WI38 (cell line): ENCODE results near the gene REXO1.
"Not testable (repeated sequence)": the region's sequence is repeated elsewhere in the genome, so short reads cannot be mapped to it uniquely, and the experiment has no call there.

Source experiments
- H3K4me3 ChIP-seq: 2 replicates; pipeline ENCODE4 v1.5.1; 2011; ENCODE audit warnings: low read depth, mild to moderate bottlenecking, control low read depth, low read length
- CTCF ChIP-seq: IDR thresholded peaks from 2 replicates; pipeline ENCODE4 v1.5.1; 2012; ENCODE audit warnings: low read depth, mild to moderate bottlenecking, control low read depth, low read length

The REXO1 gene

DNA sequence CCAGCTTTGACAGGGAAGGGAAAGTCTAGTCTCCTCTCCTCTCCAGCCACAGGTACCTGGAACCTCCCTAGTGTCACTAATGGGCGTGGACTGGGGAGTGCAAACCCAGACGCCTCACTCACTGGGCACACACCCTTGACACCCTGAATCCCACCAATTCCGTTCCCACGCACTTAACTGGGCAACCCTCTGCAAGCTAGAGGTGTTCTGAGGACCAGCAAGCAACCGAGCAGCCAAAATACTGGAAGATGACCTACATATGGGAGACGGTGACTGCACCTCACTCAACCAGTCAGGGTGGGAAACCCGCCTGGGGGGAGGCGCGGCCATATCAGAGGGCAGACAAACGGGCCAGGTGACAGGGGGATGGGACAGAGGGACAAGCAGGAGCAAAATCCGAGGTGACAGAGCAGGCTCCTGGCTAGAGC, 36.0 kb upstream of the REXO1 start:
- peak overlapping the region; percentile 96 for H3K4me3 ChIP-seq

GRCh38 chr19:1883784-1884183, 35.5 kb upstream of the REXO1 start:
- no peak for TF ChIP-seq CTCF
- H3K4me3 ChIP-seq: peak overlapping the region; percentile 96

More for the DNA sequence above, 36.0 kb upstream of the REXO1 start:
- no peak for TF ChIP-seq CTCF

GRCh38 chr19:1882786-1883692, 34.8 kb upstream of the REXO1 start:
- no peak for TF ChIP-seq CTCF
- peak overlapping the region; percentile 96; the same call in 1 of the 2 replicates for H3K4me3 ChIP-seq

DNA sequence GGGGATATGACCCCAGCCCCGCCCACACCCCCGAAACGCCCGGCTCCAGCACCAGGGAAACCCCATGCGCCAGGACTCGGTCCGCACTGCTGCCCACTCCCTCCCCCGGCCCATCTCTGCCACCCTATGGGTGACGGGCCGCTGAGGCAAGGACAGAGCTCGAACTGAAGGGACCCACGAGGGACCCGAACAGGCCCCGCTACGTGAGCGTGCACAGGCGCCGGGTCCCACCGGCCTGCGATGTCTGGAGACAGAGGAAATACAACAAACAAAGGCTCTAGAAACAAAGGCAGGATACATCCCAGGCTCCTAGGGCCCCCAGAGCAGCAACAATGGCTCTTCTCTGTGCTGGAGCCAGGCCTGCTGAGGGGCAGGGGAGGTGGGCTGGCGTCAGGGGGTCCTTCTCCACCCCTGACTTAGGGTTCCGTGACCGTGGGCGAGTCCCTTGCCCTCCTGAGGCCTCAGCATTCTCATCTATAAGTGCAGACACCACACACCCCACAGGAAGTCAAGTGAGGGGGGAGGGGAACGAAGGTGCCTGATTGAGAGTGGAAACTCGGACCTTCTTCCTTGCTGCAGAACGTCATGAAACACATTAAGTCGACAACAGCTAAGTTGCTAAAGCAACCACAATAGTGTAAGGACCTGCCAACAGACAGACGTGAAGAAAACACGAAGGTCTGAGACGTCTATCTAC, 34.0 kb upstream of the REXO1 start:
- no peak overlapping the region for H3K4me3 ChIP-seq
- no peak for TF ChIP-seq CTCF

DNA sequence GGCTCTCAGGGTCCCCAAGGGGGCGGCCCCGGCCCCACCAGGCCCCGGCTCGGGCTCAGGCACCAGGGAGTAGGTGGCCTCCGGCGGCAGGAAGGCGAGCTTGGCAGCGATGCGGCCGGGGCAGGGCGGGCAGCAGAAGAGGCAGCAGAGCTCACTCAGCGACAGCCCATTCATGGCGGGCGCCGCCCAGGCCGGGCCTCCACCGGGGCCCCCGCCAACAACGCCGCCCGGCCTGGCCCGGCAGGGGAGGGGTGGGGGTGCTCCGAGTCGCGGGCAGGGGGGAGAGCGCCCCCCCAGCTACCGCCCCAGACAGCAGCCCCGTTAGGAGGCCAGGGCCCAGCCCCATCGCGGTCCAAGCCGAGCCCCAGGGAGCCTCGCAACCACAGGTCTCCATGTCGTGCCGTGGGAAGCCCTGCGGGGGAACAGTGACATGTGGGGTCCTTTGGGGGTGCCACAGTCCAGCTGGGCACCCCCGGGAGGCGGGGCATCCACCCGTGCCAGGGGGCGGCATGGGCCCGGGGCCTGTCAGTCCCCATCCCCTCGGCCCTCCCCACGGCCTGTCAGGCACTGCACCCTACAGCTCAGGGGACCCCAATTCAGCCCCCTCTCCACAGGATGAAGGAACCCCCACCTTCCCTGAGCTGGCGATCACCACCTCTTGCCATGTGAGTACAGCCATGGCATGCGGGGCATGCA, 33.3 kb upstream of the REXO1 start:
- not testable (repeated sequence) for H3K4me3 ChIP-seq

DNA sequence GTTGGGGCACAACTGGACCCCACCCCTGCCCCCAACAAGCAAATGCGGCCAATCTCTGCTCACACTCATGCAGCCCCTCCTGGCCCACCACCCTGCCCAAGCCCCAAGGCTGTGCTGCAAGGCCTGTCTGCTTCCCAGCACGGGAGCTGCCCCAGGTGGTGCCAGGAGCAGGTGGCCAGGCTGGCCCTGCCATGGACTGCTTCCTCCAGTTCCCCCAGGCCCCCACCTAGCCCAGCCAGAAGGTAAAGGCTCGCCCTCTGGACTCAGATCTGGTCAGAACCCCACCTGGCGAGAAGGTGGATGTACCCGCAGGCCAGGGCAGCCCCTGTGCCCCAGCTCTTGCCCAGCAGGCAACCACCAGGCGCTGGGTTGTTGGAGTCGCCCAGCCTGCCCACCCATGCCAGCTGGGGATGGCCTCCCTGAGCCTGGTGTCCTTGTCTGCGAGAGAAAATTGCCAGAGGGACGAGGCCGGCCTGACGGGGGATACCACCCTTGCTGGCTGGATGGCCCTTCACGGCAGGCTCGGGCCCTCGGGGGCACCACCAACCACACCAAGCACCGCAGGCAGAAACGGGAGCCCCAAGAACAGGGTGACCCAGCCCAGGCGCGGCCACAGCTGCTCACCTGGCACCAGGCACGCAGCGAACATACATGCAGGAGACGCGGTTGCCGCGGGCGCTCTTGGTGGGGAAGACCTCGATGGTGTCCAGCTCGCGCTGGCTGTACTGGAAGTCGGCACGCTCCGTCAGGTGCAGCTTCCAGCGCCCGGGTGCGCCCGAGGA, 32.5 kb upstream of the REXO1 start:
- no peak for TF ChIP-seq CTCF
- no peak overlapping the region for H3K4me3 ChIP-seq

DNA sequence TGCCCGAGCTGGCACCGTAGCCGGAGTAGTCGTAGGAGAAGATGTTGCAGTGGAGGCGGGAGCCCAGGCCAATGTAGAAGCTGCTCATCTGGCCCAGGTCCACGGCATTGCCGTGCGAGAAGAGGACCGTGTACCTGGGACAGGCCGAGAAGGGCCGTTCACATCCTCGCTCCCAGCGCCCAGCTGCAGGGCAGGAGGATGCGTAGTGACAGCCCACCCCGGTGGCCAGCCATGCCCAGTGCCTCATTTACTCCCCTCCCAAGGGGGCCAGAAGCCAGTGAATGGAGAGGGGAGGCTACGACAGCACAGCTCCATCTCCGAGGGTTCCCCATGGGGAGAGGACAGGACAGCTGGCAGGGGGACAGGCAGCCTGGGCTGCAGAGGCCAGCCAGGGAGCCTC, 31.7 kb upstream of the REXO1 start:
- not testable (repeated sequence) for H3K4me3 ChIP-seq

DNA sequence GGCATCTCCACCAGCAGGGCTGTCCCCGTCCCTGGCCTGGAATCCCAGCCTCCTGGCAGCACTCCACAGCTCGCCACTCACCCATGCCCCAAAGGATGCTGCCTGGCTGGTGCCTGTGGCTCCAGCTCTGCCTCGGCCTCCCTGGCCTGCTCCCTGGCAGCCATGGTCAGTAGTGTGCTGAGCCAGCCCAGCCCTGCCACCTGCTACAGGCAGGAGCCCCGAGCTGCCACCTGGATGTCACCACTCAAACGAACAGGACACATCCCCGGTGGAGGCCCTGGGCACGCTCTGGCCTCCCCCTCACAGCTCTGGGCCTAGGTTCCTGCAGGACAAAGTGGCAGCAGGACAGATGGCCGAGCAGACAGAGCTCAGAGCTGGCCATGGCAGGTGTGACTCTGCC, 30.3 kb upstream of the REXO1 start:
- H3K4me3 ChIP-seq: not testable (repeated sequence)

DNA sequence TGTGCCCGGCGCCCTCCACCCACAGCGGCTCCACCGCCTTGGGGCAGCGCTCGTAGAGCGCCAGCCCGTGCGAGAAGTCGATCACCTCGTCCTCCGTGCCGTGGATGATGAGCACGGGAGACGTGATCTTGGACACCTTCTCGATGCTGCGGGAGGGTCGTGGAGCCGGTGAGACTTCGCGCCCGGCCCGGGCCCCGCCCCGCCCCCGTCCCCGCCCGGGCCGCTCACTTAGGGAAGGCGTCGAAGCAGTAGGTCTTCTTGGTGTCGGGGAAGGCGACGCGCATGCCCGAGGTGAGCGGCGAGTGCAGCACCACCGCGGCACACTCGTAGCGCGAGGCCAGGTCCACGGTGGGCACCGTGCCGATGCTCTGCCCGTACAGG, 29.0 kb upstream of the REXO1 start:
- H3K4me3 ChIP-seq: not testable (repeated sequence)

DNA sequence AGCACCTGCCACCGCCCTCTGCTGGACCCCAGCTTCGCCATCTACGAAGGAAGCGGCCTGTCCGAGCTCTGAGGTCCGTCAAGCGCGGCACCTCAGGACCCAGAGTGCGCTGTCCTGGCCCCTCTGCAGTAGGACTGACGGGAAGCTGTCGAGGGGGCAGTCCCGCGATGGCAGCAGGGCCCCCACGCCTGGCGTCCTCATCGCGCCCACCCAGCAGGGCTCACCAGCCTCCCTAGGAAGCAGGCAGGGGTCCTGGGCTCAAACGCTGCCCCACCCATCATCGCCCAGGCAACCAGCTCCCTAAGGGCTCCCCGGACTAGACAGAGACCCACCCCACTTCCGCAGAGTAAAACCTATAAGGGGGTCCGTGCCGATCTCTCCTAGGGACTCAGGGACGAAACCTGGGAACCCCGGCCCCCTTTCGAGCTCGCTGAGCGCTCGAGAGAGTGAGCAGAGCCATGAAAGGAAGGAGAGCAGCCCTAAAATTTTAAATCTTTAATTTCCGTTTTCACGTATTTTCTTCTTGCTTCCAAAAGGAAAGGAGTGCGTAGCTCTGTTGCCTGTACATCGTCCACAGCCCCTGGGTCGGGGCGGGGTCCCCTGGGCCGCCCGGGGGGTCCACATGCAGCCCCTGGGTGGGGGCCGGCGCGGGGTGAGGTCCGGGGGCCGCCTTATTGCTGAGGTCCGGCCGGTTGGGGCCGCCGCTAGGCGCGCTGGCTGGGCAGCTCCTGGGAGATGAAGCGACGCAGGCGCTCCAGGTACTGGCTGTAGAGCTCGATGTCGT, 28.4 kb upstream of the REXO1 start:
- H3K4me3 ChIP-seq: peak overlapping the region; percentile 97
